NCI-H1105 treated with DMSO at 0.1 percent for 48 hours (cell line): Measurements from ENCODE around the gene C13orf42.
A peak's percentile ranks its signal among the peaks of the same experiment; 100 is the strongest.

Experiments used
- DNase-seq: peaks from one replicate; lab custom pipeline; 2025; lab: John Stamatoyannopoulos, UW

C13orf42 gene

DNA sequence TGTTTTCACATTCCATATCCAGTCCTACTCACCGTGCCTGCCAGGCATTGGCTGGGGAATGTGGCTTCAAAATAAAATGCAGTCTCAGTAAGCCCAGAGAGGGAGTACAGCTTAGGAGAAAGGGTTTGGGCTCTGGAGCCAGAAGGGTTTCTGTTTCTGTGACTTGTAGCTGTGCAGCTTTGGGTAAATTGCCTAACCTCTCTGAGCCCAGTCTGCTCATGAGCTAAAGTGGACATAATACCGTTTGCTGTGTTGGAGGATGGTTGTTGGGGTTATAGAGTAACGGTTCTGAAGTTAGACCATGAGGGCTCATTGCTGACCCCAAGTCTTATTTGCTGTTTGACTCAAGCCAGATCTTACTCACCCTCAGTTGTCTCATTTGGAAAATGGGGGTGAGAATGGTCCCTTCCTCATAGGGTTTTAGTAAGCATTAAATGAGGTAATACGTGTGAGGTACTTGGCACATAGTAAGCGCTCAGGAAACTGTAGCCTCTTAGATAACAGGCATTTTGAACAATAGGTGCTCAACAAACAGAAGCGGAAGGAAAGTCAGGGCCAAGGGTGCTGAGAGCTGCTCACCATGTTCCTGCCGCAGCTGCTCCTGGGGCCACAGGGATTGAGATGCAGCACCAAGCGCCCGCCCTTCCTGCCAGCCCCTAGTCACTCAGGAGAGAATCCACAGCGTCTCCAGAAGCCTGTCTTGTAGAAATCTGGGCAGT, 45.5 kb downstream of the C13orf42 start:
- no peak for DNase-seq

DNA sequence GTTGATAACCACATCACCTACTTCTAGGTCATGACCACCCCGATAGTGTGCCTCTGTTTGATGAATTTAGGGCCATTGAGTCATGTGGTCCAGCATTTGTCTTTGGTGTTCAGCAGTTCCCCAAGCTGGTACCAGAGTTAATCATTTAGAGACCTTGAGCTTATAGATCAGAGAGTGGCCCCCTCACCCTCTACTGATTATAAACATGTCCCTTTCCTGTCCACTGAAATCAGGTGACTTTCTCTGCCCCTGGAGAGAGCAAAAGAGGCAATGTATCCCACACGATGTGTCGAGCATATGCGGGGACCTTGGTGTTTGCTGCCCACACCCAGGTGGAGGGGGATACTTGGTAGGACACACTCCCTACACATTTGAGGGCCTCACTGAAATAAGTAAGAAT, 46.3 kb downstream of the C13orf42 start:
- no peak for DNase-seq

GRCh38 chr13:51063909-51064308, 47.2 kb downstream of the C13orf42 start:
- no peak for DNase-seq

- no peak for DNase-seq
These were observed 52.5 kb downstream of the C13orf42 start for GRCh38 chr13:51058461-51059167.

DNA sequence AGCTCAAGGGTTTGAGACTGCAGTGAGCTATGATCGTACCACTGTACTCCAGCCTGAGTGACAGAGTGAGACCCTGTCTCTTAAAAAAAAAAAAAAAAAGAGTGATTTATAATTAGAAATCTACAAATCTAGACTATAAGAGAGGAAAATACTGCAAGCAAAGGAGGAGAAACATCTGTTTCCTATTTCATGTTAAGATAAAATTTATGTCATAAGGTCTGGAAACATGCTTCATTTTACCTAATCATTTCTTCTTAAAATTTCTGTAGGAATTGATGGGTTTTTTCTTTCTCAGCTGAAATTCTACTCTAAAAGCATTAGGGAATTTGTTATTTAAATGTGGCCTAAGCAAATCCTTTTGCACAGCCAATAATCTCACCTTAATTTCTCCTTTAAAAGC, 53.2 kb downstream of the C13orf42 start:
- DNase-seq: no peak

GRCh38 chr13:51057001-51057400, 54.1 kb downstream of the C13orf42 start:
- no peak for DNase-seq

GRCh38 chr13:51052581-51052980, 58.5 kb downstream of the C13orf42 start:
- DNase-seq: no peak

DNA sequence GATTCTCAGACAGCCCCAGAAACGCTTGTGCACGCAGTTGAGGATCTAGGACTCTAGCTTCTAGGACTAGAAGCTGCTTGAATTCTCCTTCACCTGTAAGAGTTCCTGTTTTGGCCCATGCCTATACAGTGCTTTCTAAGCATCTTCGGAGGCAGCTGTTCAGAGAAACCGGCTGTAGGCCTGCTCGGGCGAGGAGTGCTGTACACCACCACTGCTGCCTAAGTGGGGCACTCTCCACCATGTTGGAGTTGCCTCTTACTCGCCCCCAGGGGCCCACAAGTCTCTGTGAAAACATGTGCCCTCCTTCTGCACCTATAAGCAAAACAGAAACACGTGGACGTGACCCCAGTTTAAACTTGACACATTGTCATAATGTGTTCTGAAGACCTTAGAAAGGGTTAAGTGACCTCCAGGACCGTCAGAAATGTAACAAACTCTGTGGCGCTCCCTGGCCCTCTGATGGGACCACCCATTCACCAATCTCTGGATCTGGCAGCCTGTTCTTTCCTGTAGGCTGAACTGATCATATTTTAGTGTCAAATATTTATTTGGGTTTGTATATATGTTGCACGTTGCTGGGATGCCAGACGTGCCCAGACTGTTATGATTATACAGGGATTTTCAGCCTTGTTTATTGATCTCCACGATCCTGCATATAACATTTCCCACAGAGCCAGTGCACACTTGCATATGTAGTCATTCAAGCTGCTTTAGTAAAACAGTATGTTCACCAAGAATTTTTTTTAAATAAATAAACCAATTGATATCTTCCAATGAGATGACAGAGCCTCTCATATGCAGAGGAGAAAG, 60.8 kb downstream of the C13orf42 start:
- no peak for DNase-seq

GRCh38 chr13:51048616-51049015, 62.5 kb downstream of the C13orf42 start:
- no peak for DNase-seq

DNA sequence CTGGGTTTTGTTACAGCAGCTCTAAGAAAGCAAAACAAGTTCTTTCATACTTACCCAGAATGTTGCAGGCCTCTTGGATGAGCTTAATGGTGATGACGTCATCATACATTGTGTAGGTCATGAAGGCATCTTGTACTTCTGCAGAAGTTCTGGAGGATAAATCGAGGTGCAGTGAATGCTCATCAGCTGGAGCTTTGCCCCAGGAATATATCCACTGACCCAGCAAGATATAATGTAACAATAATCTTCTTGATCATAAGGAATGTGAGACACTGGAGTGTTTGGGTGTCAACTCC, 63.0 kb downstream of the C13orf42 start:
- no peak for DNase-seq

DNA sequence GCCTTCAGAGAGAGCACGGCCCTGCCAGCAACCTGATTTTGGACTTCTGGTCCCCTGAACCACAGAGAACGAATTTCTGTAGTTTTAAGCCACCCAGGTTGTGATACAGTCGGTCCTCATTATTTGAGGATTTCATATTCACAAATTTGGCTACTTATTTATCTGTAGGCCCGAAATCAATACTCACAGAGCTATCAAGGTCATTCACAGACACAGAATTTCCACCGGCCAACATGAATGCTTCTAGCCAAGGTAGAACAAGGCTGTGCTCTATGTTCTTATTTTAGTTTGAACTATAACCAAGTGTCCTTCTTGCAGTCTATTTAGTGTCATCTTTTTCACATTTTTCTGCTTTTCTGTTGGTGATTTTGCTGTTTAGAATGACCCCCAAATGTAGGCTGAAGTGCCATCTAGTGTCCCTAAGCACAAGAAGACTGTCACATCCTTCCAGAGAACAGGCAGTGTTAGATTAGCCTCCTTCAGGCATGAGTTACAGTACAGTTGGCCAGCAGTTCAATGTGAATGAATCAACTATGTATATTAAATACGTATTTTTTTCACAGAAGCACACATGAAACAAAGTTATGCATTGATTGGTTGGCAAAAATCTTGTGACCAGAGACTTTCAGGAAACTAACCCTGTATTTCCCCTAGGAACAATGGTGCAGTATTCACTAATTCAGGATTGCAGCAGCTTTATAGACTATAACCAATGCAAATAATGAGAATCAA, 63.5 kb downstream of the C13orf42 start:
- no peak for DNase-seq

DNA sequence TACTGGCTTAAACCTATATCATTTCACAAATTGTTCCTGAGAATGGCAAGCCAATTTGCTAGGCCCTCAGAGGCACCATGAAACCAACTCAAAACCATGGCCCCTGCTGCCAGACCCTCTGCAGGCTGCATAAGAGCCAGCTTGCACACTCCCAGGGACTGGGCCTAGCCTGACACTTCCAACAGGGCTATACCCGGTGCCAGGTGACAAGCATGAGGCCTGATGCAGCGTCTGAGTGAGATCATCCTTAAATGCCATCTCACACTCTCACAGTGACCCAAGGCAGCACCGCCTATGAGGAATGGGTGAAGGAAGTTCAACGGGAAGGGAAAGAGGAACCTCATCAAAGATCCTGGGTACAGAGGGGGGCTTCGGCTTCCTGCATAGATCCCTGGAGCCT, 65.6 kb downstream of the C13orf42 start:
- no peak for DNase-seq

GRCh38 chr13:51044023-51044665, 66.9 kb downstream of the C13orf42 start:
- no peak for DNase-seq

DNA sequence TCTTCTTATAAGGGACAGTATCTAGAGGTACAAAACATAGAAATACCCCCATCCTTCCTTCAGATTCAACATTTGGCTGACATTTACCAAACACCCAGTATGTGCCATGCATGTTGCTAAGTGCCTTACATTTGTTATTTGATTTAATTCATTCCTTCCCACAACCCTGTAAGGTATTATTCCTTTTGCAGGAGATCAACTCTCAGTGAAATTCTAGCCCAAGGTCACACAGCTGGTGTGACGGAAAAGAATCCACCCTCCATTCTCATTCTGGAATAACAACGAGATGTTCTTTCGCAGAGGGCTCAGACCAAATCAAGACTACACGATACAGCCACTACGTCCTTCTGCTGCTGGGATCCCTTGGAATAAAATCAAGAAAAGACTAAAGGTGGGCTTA, 67.8 kb downstream of the C13orf42 start:
- DNase-seq: no peak

- DNase-seq: no peak
These were observed 69.4 kb downstream of the C13orf42 start for GRCh38 chr13:51041710-51042109.

DNA sequence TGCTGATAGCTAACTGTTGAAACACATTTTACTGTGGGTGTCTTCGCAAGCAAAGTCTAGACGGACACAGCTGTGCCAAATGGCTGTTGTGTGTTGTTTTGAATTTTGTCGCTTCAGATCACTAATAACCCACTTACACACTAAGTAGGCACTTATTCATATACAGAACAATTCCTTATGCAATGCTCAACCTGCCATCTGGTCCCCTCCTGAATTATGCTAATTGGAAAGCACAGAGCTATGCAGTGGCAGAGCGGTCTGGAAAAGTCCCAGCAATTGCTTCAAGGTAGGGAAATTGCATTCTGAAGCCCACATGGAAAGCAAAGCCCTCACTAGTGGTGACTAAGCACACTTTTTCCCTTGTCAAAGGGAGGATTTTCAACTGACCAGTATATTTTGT, 69.9 kb downstream of the C13orf42 start:
- DNase-seq: peak; percentile 80

- no peak for DNase-seq
These were observed 70.6 kb downstream of the C13orf42 start for GRCh38 chr13:51040431-51040830.

DNA sequence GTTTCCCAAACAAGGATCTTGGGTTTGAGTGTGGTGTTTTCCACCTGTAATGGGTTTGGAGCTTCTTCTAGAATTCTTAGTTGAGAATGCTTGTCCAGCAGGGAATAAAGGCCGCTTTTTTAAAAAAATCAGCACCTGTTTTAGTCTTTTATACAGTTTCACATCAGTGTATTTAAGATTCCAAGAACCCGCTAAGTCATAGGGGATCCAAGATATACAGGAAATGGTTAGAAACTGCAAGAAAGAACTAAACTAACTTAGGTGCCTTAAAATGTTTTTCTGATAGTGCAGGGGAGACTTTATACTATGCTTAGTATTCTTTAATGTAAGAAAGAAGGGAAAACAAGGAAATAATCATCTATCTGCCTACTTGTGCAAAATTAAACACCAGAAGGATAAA, 74.7 kb downstream of the C13orf42 start:
- DNase-seq: no peak

GRCh38 chr13:51035978-51036377, 75.1 kb downstream of the C13orf42 start:
- DNase-seq: peak; percentile 32

DNA sequence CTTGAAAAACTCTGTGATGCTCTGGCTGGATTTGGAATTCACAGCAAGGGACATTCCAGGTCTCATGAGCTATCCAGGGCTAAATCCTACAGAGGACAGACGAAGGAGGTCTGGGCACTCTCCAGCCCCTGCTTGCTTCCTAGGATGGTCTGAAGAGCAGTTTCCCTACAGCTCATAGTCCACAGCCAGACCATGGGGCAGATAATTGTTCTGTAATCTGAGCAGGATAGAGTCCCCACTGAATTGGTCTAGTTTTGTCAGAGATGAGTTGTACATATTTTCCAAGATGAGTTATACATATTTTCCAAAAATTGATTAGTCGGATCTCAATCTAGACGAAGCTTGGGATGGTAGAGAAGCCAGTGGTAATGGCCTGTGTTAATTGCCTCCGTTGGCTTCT, 75.6 kb downstream of the C13orf42 start:
- DNase-seq: no peak

- DNase-seq: no peak
These were observed 76.2 kb downstream of the C13orf42 start for GRCh38 chr13:51034906-51035305.
